Caco-2 (cell line): ENCODE data around the gene HCFC1R1. TPM values are rescaled to one million over a fixed set of nuclear protein-coding genes. Genes with fewer than 3 reads are reported as not detected.

Experiments
- BruUV-seq: library from RNA; stranded (reverse); fragments of 400-500 nt; replicated peaks from 2 replicates; lab custom pipeline; 2021; lab: Mats Ljungman, UMichigan
- CTCF ChIA-PET: fragments of 300-600 bp; sonication (Branson Sonifier 250); formaldehyde crosslinking; loops from one replicate; lab custom pipeline; 2022; ENCODE audit warnings: antibody characterized with exemption; lab: Charles Lee
- POLR2A ChIA-PET: fragments of 300-600 bp; sonication (Branson Sonifier 250); formaldehyde crosslinking; loops from one replicate; lab custom pipeline; 2022; ENCODE audit warnings: antibody characterized with exemption; lab: Charles Lee
- DNase-seq, 2 experiments: peaks; one replicate each; pipeline versions ENCODE4 v3.0.0 to v3.0.0-alpha.2; 2020 to 2022
- H3K27me3 ChIP-seq: replicated peaks from 2 replicates; pipeline ENCODE4 v1.6.0; 2011; ENCODE audit warnings: low read length; ENCODE audit not compliant: control insufficient read depth, insufficient read depth
- H3K36me3 ChIP-seq: 2 replicates; pipeline ENCODE4 v1.5.1; 2011; ENCODE audit warnings: low read length; ENCODE audit not compliant: control insufficient read depth, insufficient read depth
- H3K4me1 ChIP-seq: fragments of 250-450 bp; sonication (Bioruptor Pico); 2 replicates; pipeline ENCODE4 v1.5.1; 2020; ENCODE audit warnings: mild to moderate bottlenecking
- H3K4me3 ChIP-seq: 2 replicates; pipeline ENCODE4 v1.5.1; 2011; ENCODE audit warnings: low read depth, mild to moderate bottlenecking, control low read depth, low read length
- H3K9me3 ChIP-seq: fragments of 250-450 bp; sonication (Bioruptor Pico); 2 replicates; pipeline ENCODE4 v1.5.1; 2020; ENCODE audit warnings: mild to moderate bottlenecking, moderate library complexity
- H3K27ac Mint-ChIP-seq: one replicate; pipeline ENCODE4 v1.8.0; 2022; ENCODE audit warnings: mixed read lengths; ENCODE audit not compliant: unreplicated experiment
- H3K27me3 Mint-ChIP-seq: one replicate; pipeline ENCODE4 v1.8.0; 2022; ENCODE audit warnings: mixed read lengths; ENCODE audit not compliant: insufficient read depth, unreplicated experiment
- H3K36me3 Mint-ChIP-seq: one replicate; pipeline ENCODE4 v1.8.0; 2022; ENCODE audit warnings: mild to moderate bottlenecking, mixed read lengths; ENCODE audit not compliant: insufficient read depth, unreplicated experiment
- H3K4me1 Mint-ChIP-seq: one replicate; pipeline ENCODE4 v1.8.0; 2022; ENCODE audit warnings: low read depth, mixed read lengths; ENCODE audit not compliant: unreplicated experiment
- H3K4me3 Mint-ChIP-seq: one replicate; pipeline ENCODE4 v1.8.0; 2022; ENCODE audit warnings: mild to moderate bottlenecking, moderate library complexity, mixed read lengths; ENCODE audit not compliant: unreplicated experiment
- H3K9me3 Mint-ChIP-seq: one replicate; pipeline ENCODE4 v1.8.0; 2022; ENCODE audit warnings: mixed read lengths; ENCODE audit not compliant: unreplicated experiment
- intact Hi-C: fragments of 100-400 bp; cut with micrococcal nuclease; formaldehyde crosslinking; loops from one replicate; pipeline ENCODE4 v1.10.0; 2022; ENCODE audit not compliant: unreplicated experiment
- total RNA-seq: library from RNA; stranded (reverse); gene quantifications from 2 replicates; pipeline ENCODE4 v1.2.3, GENCODE V29; 2022
- TF ChIP-seq, protein P1 (sequence below), 2 experiments: fragments of 200-600 bp in 1 of 2; IDR thresholded peaks; 1 replicate in 1 of 2; 2 replicates in 1 of 2; pipeline versions ENCODE4 v1.5.1 to v1.8.0; 2011 to 2022; ENCODE audit warnings: antibody characterized with exemption in 1 of 2, control low read depth in 1 of 2, inconsistent platforms in 1 of 2, low read depth in 1 of 2, low read length in 1 of 2, mild to moderate bottlenecking in 1 of 2, moderate library complexity in 1 of 2; ENCODE audit not compliant: insufficient read depth in 1 of 2, severe bottlenecking in 1 of 2, unreplicated experiment in 1 of 2

Gene HCFC1R1
- total RNA-seq, 1 experiment from 2014 or later: 44.9 TPM

- H3K27me3 Mint-ChIP-seq: no peaks in the 10 kb centered on the region
- ChIA-PET CTCF (interaction anchor here (0.6 to 6.9 kb wide), 5 partner anchors 10 to 137 kb away, joined by 4 to 113 read pairs (median 7); no protein-coding TSS in a partner anchor), POLR2A (interaction anchor here (3.5 to 5.8 kb wide), 2 partner anchors 12 to 16 kb away, joined by 34 to 83 read pairs; no protein-coding TSS in a partner anchor)
- Histone ChIP-seq H3K9me3 (no peaks in the 10 kb centered on the region), H3K27me3 (no peaks in the 10 kb centered on the region), H3K36me3 (peaks cover 6% of the 10 kb centered on the region), H3K4me1 (peaks cover 38% of the 10 kb centered on the region), H3K4me3 (peak overlapping the region; percentile 52)
- peak; percentile 91 to 92 for DNase-seq
- intact Hi-C loops: loop anchor here (1.0 kb wide), 1 partner anchor 17 kb away; no protein-coding TSS in a partner anchor
- TF ChIP-seq, protein P1, sequence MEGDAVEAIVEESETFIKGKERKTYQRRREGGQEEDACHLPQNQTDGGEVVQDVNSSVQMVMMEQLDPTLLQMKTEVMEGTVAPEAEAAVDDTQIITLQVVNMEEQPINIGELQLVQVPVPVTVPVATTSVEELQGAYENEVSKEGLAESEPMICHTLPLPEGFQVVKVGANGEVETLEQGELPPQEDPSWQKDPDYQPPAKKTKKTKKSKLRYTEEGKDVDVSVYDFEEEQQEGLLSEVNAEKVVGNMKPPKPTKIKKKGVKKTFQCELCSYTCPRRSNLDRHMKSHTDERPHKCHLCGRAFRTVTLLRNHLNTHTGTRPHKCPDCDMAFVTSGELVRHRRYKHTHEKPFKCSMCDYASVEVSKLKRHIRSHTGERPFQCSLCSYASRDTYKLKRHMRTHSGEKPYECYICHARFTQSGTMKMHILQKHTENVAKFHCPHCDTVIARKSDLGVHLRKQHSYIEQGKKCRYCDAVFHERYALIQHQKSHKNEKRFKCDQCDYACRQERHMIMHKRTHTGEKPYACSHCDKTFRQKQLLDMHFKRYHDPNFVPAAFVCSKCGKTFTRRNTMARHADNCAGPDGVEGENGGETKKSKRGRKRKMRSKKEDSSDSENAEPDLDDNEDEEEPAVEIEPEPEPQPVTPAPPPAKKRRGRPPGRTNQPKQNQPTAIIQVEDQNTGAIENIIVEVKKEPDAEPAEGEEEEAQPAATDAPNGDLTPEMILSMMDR (IDR thresholded peaks at IDR 0.05; ENCODE audit: insufficient read depth in 1 of 2, low read depth in 1 of 2, low read length in 1 of 2, severe bottlenecking in 1 of 2, unreplicated experiment in 1 of 2): peak; percentile 20 to 69
- H3K9me3 Mint-ChIP-seq: no peaks in the 10 kb centered on the region
- H3K4me3 Mint-ChIP-seq: peak overlapping the region; percentile 72
- H3K36me3 Mint-ChIP-seq: peaks cover 67% of the 10 kb centered on the region
- H3K4me1 Mint-ChIP-seq: peaks cover 17% of the 10 kb centered on the region
- H3K27ac Mint-ChIP-seq: peak overlapping the region; percentile 89
- BruUV-seq: TSS peak; percentile 44
Observed at GRCh38 chr16:3021449-3022207, 2.1 kb downstream of the HCFC1R1 start.

- Histone ChIP-seq H3K36me3 (peaks cover 2% of the 10 kb centered on the region; the same call in 1 of the 2 replicates), H3K9me3 (no peaks in the 10 kb centered on the region), H3K4me1 (peaks cover 41% of the 10 kb centered on the region), H3K27me3 (no peaks in the 10 kb centered on the region), H3K4me3 (peak overlapping the region; percentile 52)
- TF ChIP-seq, protein P1 (IDR thresholded peaks at IDR 0.05; ENCODE audit: insufficient read depth in 1 of 2, low read depth in 1 of 2, low read length in 1 of 2, severe bottlenecking in 1 of 2, unreplicated experiment in 1 of 2): no peak
- intact Hi-C loops: loop anchor here (1.0 kb wide), 2 partner anchors 11 to 17 kb away; no protein-coding TSS in a partner anchor
- no peaks in the 10 kb centered on the region for H3K9me3 Mint-ChIP-seq
- DNase-seq: peak; percentile 83 to 89
- H3K4me1 Mint-ChIP-seq: peaks cover 17% of the 10 kb centered on the region
- H3K27me3 Mint-ChIP-seq: no peaks in the 10 kb centered on the region
- H3K27ac Mint-ChIP-seq: peak overlapping the region; percentile 89
- BruUV-seq: no TSS peak
- ChIA-PET POLR2A (interaction anchor here (0.6 to 5.8 kb wide), 7 partner anchors 11 to 115 kb away, joined by 3 to 83 read pairs (median 6); partner anchors contain the start of gene ZNF213), CTCF (interaction anchor here (0.5 to 6.9 kb wide), 11 partner anchors 7 to 138 kb away, joined by 3 to 113 read pairs (median 4); partner anchors contain the start of gene BICDL2)
- H3K4me3 Mint-ChIP-seq: peak overlapping the region; percentile 72
- peaks cover 59% of the 10 kb centered on the region for H3K36me3 Mint-ChIP-seq
Observed at GRCh38 chr16:3020604-3021448, 2.9 kb downstream of the HCFC1R1 start.
